GM12801 (cell line): ENCODE data around the gene SLC6A18.

Experiments
- TF ChIP-seq, protein P1 (sequence below): IDR thresholded peaks from one replicate; pipeline ENCODE4 v1.5.1; 2011; ENCODE audit warnings: control low read depth; ENCODE audit not compliant: insufficient read length; ENCODE audit errors: extremely low read depth

The SLC6A18 gene

DNA sequence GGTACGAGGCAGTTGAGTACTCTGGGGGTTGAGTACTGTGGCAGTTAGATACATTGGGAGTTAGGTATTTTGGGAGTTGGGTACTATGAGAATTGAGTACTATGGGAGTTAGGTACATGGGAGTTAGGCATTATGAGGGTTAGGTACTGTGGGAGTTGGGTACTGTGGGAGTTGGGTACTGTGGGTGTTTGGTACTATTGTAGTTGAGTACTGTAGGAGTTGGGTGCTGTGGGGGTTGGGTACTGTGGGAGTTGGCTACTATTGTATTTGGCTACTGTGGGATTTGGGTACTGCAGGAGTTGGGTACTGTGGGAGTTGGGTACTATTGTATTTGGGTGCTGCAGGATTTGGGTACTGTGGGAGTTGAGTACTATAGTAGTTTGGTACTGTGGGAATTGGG is 28.6 kb upstream of the SLC6A18 start:
- TF ChIP-seq, protein P1, sequence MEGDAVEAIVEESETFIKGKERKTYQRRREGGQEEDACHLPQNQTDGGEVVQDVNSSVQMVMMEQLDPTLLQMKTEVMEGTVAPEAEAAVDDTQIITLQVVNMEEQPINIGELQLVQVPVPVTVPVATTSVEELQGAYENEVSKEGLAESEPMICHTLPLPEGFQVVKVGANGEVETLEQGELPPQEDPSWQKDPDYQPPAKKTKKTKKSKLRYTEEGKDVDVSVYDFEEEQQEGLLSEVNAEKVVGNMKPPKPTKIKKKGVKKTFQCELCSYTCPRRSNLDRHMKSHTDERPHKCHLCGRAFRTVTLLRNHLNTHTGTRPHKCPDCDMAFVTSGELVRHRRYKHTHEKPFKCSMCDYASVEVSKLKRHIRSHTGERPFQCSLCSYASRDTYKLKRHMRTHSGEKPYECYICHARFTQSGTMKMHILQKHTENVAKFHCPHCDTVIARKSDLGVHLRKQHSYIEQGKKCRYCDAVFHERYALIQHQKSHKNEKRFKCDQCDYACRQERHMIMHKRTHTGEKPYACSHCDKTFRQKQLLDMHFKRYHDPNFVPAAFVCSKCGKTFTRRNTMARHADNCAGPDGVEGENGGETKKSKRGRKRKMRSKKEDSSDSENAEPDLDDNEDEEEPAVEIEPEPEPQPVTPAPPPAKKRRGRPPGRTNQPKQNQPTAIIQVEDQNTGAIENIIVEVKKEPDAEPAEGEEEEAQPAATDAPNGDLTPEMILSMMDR = no peak

DNA sequence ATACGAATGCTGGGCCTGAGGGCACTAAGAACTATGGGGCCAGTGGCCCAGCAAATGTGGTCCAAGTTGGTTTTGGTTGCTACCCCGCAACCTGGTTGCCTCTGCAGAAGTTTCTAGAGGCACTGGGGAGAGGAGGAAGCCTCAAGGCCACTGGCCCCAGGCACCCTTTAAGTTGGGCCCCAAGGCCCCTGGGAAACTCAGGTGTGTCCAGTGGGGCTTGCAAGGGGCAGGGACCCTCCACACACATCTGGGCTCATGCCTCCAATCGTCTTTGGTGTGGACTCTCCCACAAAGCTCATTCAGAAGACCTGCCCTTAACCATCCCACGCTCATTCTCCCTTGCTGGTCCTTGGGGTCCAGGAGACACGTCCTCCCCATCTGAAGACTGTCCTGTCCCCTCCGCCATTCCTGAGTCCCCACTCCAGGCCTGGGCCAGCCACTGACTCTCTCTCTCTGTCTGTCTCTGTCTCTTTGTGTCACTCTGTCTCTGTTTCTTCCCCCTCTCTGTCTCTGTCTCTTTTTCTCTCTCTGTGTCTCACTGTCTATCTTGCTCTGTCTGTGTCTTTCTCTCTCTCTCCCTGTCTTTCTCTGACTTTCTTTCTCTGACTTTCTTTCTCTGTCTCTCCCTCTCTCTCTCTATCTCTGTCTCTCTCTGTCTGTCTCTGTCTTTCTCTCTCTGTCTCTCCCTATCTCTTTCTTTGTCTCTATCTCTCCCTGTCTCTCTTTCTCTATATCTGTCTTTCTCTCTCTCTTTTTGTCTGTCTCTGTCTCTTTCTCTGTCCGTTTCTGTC is 27.1 kb upstream of the SLC6A18 start:
- TF ChIP-seq, protein P1 = no peak

DNA sequence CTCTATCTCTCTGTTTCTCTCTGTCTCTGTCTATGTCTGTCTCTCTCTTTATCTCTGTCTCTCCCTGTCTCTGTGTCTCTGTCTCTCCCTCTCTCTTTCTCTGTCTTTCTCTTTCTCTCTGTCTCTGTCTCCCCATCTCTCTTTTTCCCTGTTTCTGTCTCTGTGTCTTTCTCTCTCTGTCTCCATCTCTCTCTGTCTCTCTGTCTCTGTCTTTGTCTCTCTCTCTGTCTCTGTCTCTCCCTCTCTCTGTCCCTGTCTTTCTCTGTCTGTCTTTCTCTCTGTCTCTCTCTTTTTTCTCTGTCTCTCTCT is 25.9 kb upstream of the SLC6A18 start:
- TF ChIP-seq, protein P1 = no peak

DNA sequence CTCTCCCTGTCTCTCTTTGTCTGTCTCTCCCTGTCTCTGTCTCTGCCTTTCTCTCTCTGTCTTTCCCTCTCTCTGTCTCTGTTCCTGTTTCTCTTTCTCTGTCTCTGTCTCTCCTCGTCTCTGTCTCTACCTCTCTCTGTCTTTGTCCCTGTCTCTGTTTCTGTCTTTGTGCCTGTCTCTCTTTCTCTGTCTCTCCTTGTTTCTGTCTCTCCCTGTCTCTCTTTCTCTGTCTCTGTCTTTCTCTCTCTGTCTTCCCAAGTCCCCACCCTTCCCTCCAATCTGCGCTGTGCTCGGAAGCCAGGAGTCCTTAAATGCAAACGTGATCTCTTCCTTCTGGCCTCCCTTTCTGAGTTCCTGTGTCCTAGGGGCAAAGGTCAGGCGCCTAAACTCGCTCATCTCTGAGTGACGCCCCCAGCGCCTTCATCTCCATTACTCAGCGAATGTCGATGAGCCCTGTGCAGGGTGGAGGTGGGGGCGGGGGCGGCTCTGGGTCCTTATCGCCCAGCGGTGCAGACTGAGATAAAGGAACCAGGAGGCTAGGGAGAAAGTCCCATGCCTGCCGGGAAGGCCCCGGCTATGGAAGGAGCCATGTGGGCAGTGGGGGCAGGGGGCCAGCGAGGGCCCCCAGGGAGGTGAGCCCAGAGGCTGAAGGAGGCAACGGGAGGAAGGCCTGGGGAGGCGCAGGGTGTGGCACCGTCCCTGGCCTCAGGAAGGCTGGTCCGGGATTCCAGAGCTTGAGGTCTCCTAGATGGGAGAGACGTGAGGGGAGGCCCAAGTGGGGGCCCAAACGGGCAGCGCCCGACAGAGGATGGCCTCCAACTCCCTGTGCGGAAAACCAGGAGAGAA is 25.3 kb upstream of the SLC6A18 start:
- TF ChIP-seq, protein P1 = no peak

DNA sequence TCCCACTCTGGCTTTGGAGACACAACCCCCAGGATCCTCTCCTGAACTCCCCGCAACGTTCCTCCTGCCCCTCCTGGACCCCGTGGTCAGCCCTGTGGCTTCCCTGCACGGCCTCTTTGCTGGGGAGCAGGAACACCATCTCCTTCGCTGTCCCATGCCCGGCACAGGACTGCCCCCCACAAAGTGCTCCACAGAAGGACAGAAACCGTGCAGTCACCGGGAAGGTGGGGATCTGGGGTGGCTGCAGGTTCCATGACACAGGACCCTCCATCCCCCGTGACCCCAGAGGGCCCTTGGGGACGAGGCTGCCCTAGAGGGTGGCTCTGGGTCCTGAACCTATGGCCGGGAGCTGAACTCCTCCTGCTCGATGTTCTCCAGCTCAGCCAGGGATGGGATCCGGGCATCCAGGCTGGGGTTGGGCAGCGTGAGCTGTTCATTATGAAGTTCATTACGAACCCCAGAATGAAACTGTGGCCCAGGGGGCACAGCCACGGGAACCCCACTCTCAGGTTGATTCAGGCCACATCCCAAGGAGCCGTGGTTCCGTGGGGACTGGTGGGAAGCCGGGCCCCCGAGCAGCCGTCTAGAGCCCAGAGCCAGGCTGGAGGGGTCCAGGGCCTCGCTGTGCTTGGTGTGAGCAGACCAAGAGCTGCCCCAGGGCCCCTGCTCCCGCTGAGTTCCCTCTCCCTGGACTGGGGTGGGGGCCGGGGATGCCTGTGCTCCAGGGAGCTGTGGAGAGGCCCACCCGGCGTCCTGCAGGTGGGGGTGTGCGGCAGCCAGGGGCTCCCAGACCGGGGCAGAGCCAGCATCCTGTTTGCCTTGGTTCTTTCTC is 24.5 kb upstream of the SLC6A18 start:
- TF ChIP-seq, protein P1 = no peak

DNA sequence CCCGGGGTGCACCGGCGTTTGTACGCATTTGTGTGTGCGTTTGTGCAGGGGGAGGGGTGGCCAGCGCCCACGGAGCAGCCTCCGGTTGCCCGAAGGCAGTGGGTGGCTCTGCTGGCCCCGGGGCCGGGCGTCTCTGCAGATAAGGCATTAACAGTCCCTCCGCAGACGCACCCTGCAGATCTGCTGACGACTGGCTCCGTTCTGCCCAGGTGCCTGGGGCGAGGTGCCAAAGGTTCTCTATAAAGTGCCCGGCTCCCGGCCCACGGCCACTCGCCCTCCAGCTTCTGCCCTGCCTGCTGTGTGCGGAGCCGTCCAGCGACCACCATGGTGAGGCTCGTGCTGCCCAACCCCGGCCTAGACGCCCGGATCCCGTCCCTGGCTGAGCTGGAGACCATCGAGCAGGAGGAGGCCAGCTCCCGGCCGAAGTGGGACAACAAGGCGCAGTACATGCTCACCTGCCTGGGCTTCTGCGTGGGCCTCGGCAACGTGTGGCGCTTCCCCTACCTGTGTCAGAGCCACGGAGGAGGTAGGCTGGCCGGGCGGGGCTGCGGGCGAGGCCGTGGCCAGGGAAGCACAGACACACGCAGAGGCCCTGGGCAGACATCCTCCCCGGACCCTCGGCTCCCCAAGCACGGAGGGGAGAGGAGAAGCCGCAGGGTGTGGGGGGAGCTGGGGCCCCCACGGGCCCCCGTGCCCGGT is 23.7 kb upstream of the SLC6A18 start, which contains the start of gene SLC6A19:
SLC6A19 (plus strand) TSS at position 269 of the 699 bp plus-strand sequence; CDS start at position 325, 56 bp downstream.
- TF ChIP-seq, protein P1 = no peak
